GM19467 (cell line): ENCODE results near the gene LGALS13.

ENCODE experiments used
- ATAC-seq: cut with Tn5 transposase; IDR thresholded peaks from one replicate; pipeline ENCODE4 v1.9.1; 2021; ENCODE audit warnings: mild to moderate bottlenecking, moderate library complexity; ENCODE audit not compliant: unreplicated experiment

Gene LGALS13

GRCh38 chr19:39602224-39602623 lies at the start of gene LGALS13:
Gene LGALS13, plus strand, starts transcription at chr19:39602524. Its CDS starts 45 bp downstream, at chr19:39602569.
- ATAC-seq, result no peak

- no peak for ATAC-seq
Measured at GRCh38 chr19:39553082-39553652, 49.2 kb upstream of the LGALS13 start.

- no peak for ATAC-seq
Measured at GRCh38 chr19:39554701-39555311, 47.5 kb upstream of the LGALS13 start.

GRCh38 chr19:39555883-39556282 lies 46.4 kb upstream of the LGALS13 start:
- ATAC-seq, result no peak

GRCh38 chr19:39557811-39558623 lies 44.3 kb upstream of the LGALS13 start:
- no peak for ATAC-seq

- ATAC-seq, result no peak
Measured at GRCh38 chr19:39558624-39559117, 43.7 kb upstream of the LGALS13 start.

- no peak for ATAC-seq
Measured at GRCh38 chr19:39563408-39563807, 38.9 kb upstream of the LGALS13 start.

- no peak for ATAC-seq
Measured at GRCh38 chr19:39566064-39566463, 36.3 kb upstream of the LGALS13 start.

GRCh38 chr19:39568604-39569003 lies 33.7 kb upstream of the LGALS13 start:
- no peak for ATAC-seq

GRCh38 chr19:39582442-39582841 lies 19.9 kb upstream of the LGALS13 start:
- no peak for ATAC-seq

GRCh38 chr19:39582891-39583625 lies 19.3 kb upstream of the LGALS13 start:
- no peak for ATAC-seq

GRCh38 chr19:39587496-39587895 lies 14.8 kb upstream of the LGALS13 start:
- ATAC-seq, result no peak

- ATAC-seq, result no peak
Measured at GRCh38 chr19:39588066-39588465, 14.3 kb upstream of the LGALS13 start.

- no peak for ATAC-seq
Measured at GRCh38 chr19:39590265-39590664, 12.1 kb upstream of the LGALS13 start.

- no peak for ATAC-seq
Measured at GRCh38 chr19:39592381-39592780, 9.9 kb upstream of the LGALS13 start.

- no peak for ATAC-seq
Measured at GRCh38 chr19:39595950-39596349, 6.4 kb upstream of the LGALS13 start.

GRCh38 chr19:39596911-39597310 lies 5.4 kb upstream of the LGALS13 start:
- ATAC-seq, result no peak

- no peak for ATAC-seq
Measured at GRCh38 chr19:39599116-39599515, 3.2 kb upstream of the LGALS13 start.

GRCh38 chr19:39603825-39604224 lies 1.5 kb downstream of the LGALS13 start:
- ATAC-seq, result no peak

- ATAC-seq, result no peak
Measured at GRCh38 chr19:39607021-39607420, 4.7 kb downstream of the LGALS13 start.

- ATAC-seq, result no peak
Measured at GRCh38 chr19:39607561-39607960, 5.2 kb downstream of the LGALS13 start.
